GM12801 (cell line): ENCODE data around the gene C16orf87.

Experiments used
- TF ChIP-seq, protein P1 (sequence below): IDR thresholded peaks from one replicate; pipeline ENCODE4 v1.5.1; 2011; ENCODE audit warnings: control low read depth; ENCODE audit not compliant: insufficient read length; ENCODE audit errors: extremely low read depth

The C16orf87 gene

DNA sequence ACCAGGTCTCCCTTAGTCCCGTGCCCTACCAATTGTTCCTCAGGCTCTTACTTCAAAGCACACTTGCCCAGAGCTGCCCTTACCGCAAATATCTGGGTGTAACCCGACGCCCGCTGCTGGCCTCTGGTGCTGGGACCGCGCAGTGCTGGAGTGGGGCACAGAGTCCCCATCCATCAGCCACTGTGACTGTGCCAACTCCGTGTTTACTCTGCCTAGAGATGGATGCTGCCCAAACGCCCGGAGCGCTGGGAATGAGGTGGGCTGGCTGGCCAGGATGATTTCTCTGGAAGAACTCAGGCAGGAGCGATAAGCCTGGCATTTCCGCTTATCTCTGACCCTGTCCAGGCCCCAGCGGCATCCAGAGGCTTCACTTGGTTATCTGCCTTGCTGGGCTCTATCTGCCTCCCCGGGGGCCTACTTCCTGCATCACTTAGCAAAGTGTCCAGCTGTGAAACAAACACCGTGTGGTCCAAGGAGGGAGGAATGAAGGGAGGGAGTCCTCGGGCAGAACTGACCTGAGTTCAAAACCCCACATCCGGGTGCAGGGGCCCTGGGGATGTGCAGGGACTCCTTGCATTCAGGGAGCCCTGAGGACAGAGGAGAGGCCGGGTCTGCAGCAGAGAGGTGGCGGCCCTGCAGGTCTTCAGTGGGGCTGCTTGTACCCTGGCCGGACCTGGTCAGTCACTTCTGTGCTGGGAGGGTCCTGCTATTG, 73.5 kb downstream of the C16orf87 start:
- TF ChIP-seq, protein P1, sequence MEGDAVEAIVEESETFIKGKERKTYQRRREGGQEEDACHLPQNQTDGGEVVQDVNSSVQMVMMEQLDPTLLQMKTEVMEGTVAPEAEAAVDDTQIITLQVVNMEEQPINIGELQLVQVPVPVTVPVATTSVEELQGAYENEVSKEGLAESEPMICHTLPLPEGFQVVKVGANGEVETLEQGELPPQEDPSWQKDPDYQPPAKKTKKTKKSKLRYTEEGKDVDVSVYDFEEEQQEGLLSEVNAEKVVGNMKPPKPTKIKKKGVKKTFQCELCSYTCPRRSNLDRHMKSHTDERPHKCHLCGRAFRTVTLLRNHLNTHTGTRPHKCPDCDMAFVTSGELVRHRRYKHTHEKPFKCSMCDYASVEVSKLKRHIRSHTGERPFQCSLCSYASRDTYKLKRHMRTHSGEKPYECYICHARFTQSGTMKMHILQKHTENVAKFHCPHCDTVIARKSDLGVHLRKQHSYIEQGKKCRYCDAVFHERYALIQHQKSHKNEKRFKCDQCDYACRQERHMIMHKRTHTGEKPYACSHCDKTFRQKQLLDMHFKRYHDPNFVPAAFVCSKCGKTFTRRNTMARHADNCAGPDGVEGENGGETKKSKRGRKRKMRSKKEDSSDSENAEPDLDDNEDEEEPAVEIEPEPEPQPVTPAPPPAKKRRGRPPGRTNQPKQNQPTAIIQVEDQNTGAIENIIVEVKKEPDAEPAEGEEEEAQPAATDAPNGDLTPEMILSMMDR: no peak

DNA sequence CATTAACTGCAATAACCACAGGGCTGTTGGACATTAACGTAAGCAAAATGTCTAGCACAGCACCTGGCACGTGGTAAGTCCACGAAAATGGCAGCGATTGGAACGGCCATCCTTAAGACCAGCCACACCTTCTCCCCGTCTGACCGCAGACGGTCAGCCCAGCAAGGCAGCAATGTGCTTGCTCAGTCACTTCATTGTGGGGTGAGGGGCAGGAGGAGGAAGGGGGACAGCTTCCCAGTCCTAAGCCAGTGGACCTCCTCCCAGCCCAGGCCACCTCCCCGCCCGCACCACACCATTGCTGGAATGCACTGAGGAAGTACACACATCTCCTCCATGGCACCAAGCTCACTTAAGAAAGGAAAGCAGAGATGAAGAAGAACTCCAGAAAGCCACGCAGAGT, 74.2 kb downstream of the C16orf87 start:
- TF ChIP-seq, protein P1: no peak

- TF ChIP-seq, protein P1: no peak
Measured at GRCh38 chr16:46753015-46753414, 78.0 kb downstream of the C16orf87 start.

GRCh38 chr16:46751381-46751780, 79.6 kb downstream of the C16orf87 start:
- TF ChIP-seq, protein P1: no peak

- TF ChIP-seq, protein P1: no peak
Measured at GRCh38 chr16:46748775-46749705, 81.9 kb downstream of the C16orf87 start.

DNA sequence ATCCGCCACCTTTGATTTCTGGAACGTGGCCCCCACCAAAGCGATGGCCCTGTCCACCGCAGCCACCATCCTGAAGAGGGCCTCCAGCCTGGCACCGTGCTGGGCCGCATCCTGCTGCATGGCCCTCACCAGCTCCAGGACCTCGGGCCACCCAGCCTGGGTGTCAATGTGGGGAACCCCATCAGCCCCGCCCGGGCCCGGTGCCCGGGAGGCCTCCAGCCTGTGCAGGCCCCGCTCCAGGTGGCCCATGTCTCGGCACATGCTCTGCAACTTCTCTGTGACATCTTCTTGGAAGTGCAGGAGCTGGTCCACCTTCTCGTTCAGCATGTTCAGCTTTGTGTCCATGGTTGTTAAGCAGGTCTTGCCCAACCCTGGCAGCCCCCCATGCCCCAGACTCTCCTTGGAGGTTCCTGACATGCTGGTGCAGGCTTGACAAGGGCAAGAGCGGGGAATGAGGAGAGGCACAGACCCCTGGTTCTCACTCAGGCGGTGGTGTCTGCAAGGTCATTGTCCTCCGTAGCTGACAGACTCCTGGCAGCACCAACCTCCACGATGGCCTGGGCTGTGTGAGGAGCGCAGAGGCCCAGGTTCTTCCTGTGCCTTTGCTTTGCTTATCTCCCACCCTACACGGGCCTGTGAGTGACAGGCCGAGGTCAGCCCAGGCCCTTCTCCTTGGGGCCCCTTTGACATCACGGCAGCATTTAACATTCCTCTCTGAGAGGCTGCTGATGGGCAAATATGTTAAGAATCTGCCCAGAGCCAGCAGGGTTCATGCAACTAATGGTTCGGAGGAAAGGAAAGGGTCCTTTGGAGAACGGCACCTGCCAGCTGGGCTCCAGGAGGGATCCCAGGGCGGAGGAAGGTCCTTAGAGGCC, 83.0 kb downstream of the C16orf87 start, which contains the start of gene MYLK3:
Gene MYLK3 (minus strand): TSS at position 568 of the 875 bp plus-strand sequence. CDS start 151 bp downstream, at position 417.
- TF ChIP-seq, protein P1: no peak
